Activated CD8-positive, alpha-beta T cell treated with anti-CD3 and anti-CD28 coated beads for 36 hours (primary cell): ENCODE results near the gene PYGB. TPM values are rescaled to one million over a fixed set of nuclear protein-coding genes. Genes with fewer than 3 reads are reported as not detected.

Source experiments
- ATAC-seq: fragments of 200-7000 bp; cut with Tn5 transposase; one replicate; pipeline ENCODE4 v1.10.0; 2021; ENCODE audit warnings: mild to moderate bottlenecking, moderate library complexity
- CTCF ChIA-PET: fragments of 350-600 bp; sonication (Branson Sonifier 250); formaldehyde crosslinking; loops from one replicate; lab custom pipeline; 2021; ENCODE audit warnings: antibody characterized with exemption; lab: Charles Lee
- POLR2A ChIA-PET: fragments of 350-600 bp; sonication (Branson Sonifier 250); formaldehyde crosslinking; loops from one replicate; lab custom pipeline; 2021; ENCODE audit warnings: antibody characterized with exemption; lab: Charles Lee
- DNase-seq: peaks from one replicate; pipeline ENCODE4 v3.0.0-alpha.2; 2020
- H3K27ac Mint-ChIP-seq: one replicate; pipeline ENCODE4 v1.8.0; 2021; ENCODE audit warnings: mild to moderate bottlenecking, mixed read lengths
- H3K27me3 Mint-ChIP-seq: one replicate; pipeline ENCODE4 v1.8.0; 2021; ENCODE audit warnings: mixed read lengths
- H3K36me3 Mint-ChIP-seq: one replicate; pipeline ENCODE4 v1.8.0; 2021; ENCODE audit warnings: low read depth, mixed read lengths
- H3K4me1 Mint-ChIP-seq: one replicate; pipeline ENCODE4 v1.8.0; 2021; ENCODE audit warnings: low read depth, mixed read lengths
- H3K4me3 Mint-ChIP-seq: one replicate; pipeline ENCODE4 v1.8.0; 2021; ENCODE audit warnings: mild to moderate bottlenecking, moderate library complexity, mixed read lengths
- H3K9me3 Mint-ChIP-seq: one replicate; pipeline ENCODE4 v1.8.0; 2021; ENCODE audit warnings: mixed read lengths
- intact Hi-C: fragments of 100-400 bp; cut with micrococcal nuclease; formaldehyde crosslinking; loops from one replicate; pipeline ENCODE4 v1.10.0; 2022
- total RNA-seq, 2 experiments: library from RNA; stranded (reverse); gene quantifications; one replicate each; pipeline ENCODE4 v1.2.3, GENCODE V29; 2021
- TF ChIP-seq, protein P1 (sequence below): fragments of 200-600 bp; IDR thresholded peaks from one replicate; pipeline ENCODE4 v1.8.0; 2022; ENCODE audit warnings: antibody characterized with exemption, mild to moderate bottlenecking

Gene PYGB
- total RNA-seq, 2 experiments from 2014 or later: 26.1 to 26.5 TPM

- ATAC-seq (no peak), DNase-seq (no peak)
- peaks cover 3% of the 10 kb centered on the region for H3K4me1 Mint-ChIP-seq
- ChIA-PET CTCF (interaction anchor here (0.8 to 2.8 kb wide), 3 partner anchors 10 to 98 kb away, joined by 3 to 7 read pairs (median 4); no protein-coding TSS in a partner anchor), POLR2A (interaction anchor here (1.0 kb wide), 1 partner anchor 99 kb away, joined by 3 read pairs; no protein-coding TSS in a partner anchor)
- no peaks in the 10 kb centered on the region for H3K36me3 Mint-ChIP-seq
- H3K27ac Mint-ChIP-seq: no peak overlapping the region
- no peaks in the 10 kb centered on the region for H3K9me3 Mint-ChIP-seq
- TF ChIP-seq, protein P1, sequence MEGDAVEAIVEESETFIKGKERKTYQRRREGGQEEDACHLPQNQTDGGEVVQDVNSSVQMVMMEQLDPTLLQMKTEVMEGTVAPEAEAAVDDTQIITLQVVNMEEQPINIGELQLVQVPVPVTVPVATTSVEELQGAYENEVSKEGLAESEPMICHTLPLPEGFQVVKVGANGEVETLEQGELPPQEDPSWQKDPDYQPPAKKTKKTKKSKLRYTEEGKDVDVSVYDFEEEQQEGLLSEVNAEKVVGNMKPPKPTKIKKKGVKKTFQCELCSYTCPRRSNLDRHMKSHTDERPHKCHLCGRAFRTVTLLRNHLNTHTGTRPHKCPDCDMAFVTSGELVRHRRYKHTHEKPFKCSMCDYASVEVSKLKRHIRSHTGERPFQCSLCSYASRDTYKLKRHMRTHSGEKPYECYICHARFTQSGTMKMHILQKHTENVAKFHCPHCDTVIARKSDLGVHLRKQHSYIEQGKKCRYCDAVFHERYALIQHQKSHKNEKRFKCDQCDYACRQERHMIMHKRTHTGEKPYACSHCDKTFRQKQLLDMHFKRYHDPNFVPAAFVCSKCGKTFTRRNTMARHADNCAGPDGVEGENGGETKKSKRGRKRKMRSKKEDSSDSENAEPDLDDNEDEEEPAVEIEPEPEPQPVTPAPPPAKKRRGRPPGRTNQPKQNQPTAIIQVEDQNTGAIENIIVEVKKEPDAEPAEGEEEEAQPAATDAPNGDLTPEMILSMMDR: no peak
- H3K27me3 Mint-ChIP-seq: no peaks in the 10 kb centered on the region
- intact Hi-C loops: loop anchor here (2.0 kb wide), 1 partner anchor 98 kb away; no protein-coding TSS in a partner anchor
- no peak overlapping the region for H3K4me3 Mint-ChIP-seq
Observed at GRCh38 chr20:25300496-25301170, 52.7 kb downstream of the PYGB start.

- peak overlapping the region; percentile 15 for H3K27ac Mint-ChIP-seq
- no peak overlapping the region for H3K4me3 Mint-ChIP-seq
- no peak for ATAC-seq
Observed at GRCh38 chr20:25301357-25301920, 53.6 kb downstream of the PYGB start.

GRCh38 chr20:25302596-25302995 lies 54.7 kb downstream of the PYGB start:
- DNase-seq: no peak
- ATAC-seq: no peak
- Mint-ChIP-seq H3K4me3 (no peak overlapping the region), H3K27ac (no peak overlapping the region), H3K27me3 (no peaks in the 10 kb centered on the region), H3K4me1 (no peaks in the 10 kb centered on the region), H3K36me3 (peaks cover 3% of the 10 kb centered on the region), H3K9me3 (no peaks in the 10 kb centered on the region)
- TF ChIP-seq, protein P1: no peak
- ChIA-PET CTCF (interaction anchor here (1.3 kb wide), 1 partner anchor 8 kb away, joined by 3 read pairs; no protein-coding TSS in a partner anchor), POLR2A (interaction anchor here (1.0 kb wide), 1 partner anchor 20 kb away, joined by 3 read pairs; no protein-coding TSS in a partner anchor)
- intact Hi-C loops: no loop called here

More at GRCh38 chr20:25301357-25301920, 53.6 kb downstream of the PYGB start:
- no peak for DNase-seq
- Mint-ChIP-seq H3K4me1 (peaks cover 1% of the 10 kb centered on the region), H3K9me3 (no peaks in the 10 kb centered on the region), H3K36me3 (no peaks in the 10 kb centered on the region), H3K27me3 (no peaks in the 10 kb centered on the region)
- intact Hi-C loops: loop anchor here (2.0 kb wide), 1 partner anchor 97 kb away; no protein-coding TSS in a partner anchor
- TF ChIP-seq, protein P1: no peak
- CTCF ChIA-PET: interaction anchor here (0.8 kb wide), 1 partner anchor 15 kb away, joined by 3 read pairs; no protein-coding TSS in a partner anchor
- POLR2A ChIA-PET: no interaction called here

DNA sequence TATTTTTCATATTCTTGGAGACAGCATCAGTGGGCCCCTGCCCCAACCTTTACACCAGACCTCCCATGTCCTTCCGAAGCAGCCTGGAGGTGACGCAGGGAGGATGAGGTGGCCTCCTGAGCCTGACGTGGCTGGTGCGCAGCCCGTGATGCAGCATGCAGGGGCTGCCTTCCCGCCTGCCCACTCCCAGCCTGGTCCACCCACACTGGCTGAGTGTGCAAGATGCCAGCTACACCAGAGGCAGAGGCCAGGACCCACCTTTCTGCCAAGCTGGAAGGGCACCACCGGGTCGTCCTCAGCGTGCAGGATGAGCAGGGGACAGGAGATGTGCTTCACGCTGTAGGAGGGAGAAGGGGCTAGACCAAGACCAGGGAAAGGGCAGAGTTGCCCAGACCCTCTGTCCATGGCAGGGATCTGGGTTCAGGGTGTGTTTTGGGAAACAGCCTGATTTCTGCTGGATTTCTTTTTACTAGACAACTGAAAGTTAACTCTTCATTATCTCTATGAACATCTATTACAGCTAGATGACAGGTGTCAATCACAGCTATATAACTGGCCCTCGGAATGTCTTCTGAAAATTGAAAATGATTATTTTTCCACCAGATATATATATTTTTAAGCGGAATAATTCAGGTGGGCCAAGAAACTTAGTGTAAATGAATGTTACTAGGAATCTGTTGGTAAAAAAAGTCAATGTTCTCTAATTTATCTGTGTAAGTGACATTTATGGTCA lies 55.6 kb downstream of the PYGB start:
- intact Hi-C loops: no loop called here
- CTCF ChIA-PET: interaction anchor here (1.3 kb wide), 1 partner anchor 8 kb away, joined by 3 read pairs; no protein-coding TSS in a partner anchor
- peaks cover 3% of the 10 kb centered on the region for H3K36me3 Mint-ChIP-seq

More for the DNA sequence above, 55.6 kb downstream of the PYGB start:
- no peak overlapping the region for H3K4me3 Mint-ChIP-seq
- H3K9me3 Mint-ChIP-seq: no peaks in the 10 kb centered on the region
- TF ChIP-seq, protein P1: no peak
- no peaks in the 10 kb centered on the region for H3K4me1 Mint-ChIP-seq
- no peak for ATAC-seq
- DNase-seq: no peak
- H3K27me3 Mint-ChIP-seq: no peaks in the 10 kb centered on the region
- no peak overlapping the region for H3K27ac Mint-ChIP-seq
- POLR2A ChIA-PET: interaction anchor here (0.6 to 1.0 kb wide), 2 partner anchors 21 to 99 kb away, joined by 3 read pairs; no protein-coding TSS in a partner anchor
